ENCODE data around the gene CUTC.

The CUTC gene

GRCh38 chr10:99770408-99771045 is 38.5 kb downstream of the CUTC start:
- no peak for TF ChIP-seq CTCF (IDR thresholded peaks at IDR 0.05; ENCODE audit: insufficient read depth, low read length, missing control alignments)
- ChIA-PET CTCF (interaction anchor here (1.6 kb wide), 1 partner anchor 75 kb away, joined by 6 read pairs; no protein-coding TSS in a partner anchor), POLR2A (no interaction called here)
- no peak for DNase-seq (ENCODE audit: low read depth, low spot score)
- H3K4me3 ChIP-seq (ENCODE audit: low read depth, low read length), result no peak overlapping the region

GRCh38 chr10:99775850-99776249 is 43.8 kb downstream of the CUTC start:
- ChIA-PET POLR2A (no interaction called here), CTCF (no interaction called here)
- peak; percentile 59 for DNase-seq (ENCODE audit: low read depth, low spot score)
- no peak for TF ChIP-seq CTCF (IDR thresholded peaks at IDR 0.05; ENCODE audit: insufficient read depth, low read length, missing control alignments)
- no peak overlapping the region for H3K4me3 ChIP-seq (ENCODE audit: low read depth, low read length)

GRCh38 chr10:99777918-99778714 is 46.1 kb downstream of the CUTC start:
- no peak for TF ChIP-seq CTCF (IDR thresholded peaks at IDR 0.05; ENCODE audit: insufficient read depth, low read length, missing control alignments)
- POLR2A ChIA-PET, result no interaction called here
- no peak overlapping the region for H3K4me3 ChIP-seq (ENCODE audit: low read depth, low read length)
- no peak for DNase-seq (ENCODE audit: low read depth, low spot score)
- CTCF ChIA-PET, result no interaction called here

- DNase-seq (ENCODE audit: low read depth, low spot score), result no peak
- peak overlapping the region; percentile 38 for H3K4me3 ChIP-seq (ENCODE audit: low read depth, low read length)
- POLR2A ChIA-PET, result no interaction called here
Observed at GRCh38 chr10:99779335-99779734, 47.3 kb downstream of the CUTC start.

GRCh38 chr10:99781734-99782429 is 49.8 kb downstream of the CUTC start:
- DNase-seq (ENCODE audit: low read depth, low spot score), result no peak
- ChIA-PET POLR2A (no interaction called here), CTCF (interaction anchor here (1.2 kb wide), 1 partner anchor 64 kb away, joined by 4 read pairs; no protein-coding TSS in a partner anchor)
- no peak for TF ChIP-seq CTCF (IDR thresholded peaks at IDR 0.05; ENCODE audit: insufficient read depth, low read length, missing control alignments)
- H3K4me3 ChIP-seq (ENCODE audit: low read depth, low read length), result no peak overlapping the region

More at GRCh38 chr10:99779335-99779734, 47.3 kb downstream of the CUTC start:
- TF ChIP-seq CTCF (IDR thresholded peaks at IDR 0.05; ENCODE audit: insufficient read depth, low read length, missing control alignments), result no peak
- CTCF ChIA-PET, result no interaction called here

All from AG04449 (cell line).